HepG2 (cell line): Measurements from ENCODE around the gene CIBAR2. TPM values are rescaled to one million over a fixed set of nuclear protein-coding genes. Genes with fewer than 3 reads are reported as not detected.

Experiments
- AHDC1 ChIP-seq: sonication (generic); formaldehyde crosslinking; IDR thresholded peaks from 2 replicates; pipeline ENCODE4 v1.5.1; 2020; ENCODE audit warnings: mild to moderate bottlenecking, missing genetic modification reagents, borderline replicate concordance
- GZF1 ChIP-seq: sonication (generic); formaldehyde crosslinking; IDR thresholded peaks from 2 replicates; pipeline ENCODE4 v1.5.1; 2020; ENCODE audit warnings: mild to moderate bottlenecking, missing genetic modification reagents
- ISL2 ChIP-seq: sonication (generic); formaldehyde crosslinking; IDR thresholded peaks from 2 replicates; pipeline ENCODE4 v1.5.0; 2020; ENCODE audit warnings: missing genetic modification reagents
- MYNN ChIP-seq: sonication (generic); formaldehyde crosslinking; IDR thresholded peaks from 2 replicates; pipeline ENCODE4 v1.4.0; 2020; ENCODE audit warnings: mild to moderate bottlenecking, low read depth, missing genetic modification reagents
- NFRKB ChIP-seq: fragments of 450-650 bp; IDR thresholded peaks from 2 replicates; pipeline ENCODE4 v1.6.1; 2017
- NKX3-1 ChIP-seq: sonication (generic); formaldehyde crosslinking; IDR thresholded peaks from 2 replicates; pipeline ENCODE4 v1.5.0; 2020; ENCODE audit warnings: missing genetic modification reagents
- NPAS2 ChIP-seq: sonication (generic); formaldehyde crosslinking; IDR thresholded peaks from 2 replicates; pipeline ENCODE4 v1.8.0; 2022; ENCODE audit warnings: mild to moderate bottlenecking, missing genetic modification reagents, borderline replicate concordance
- RBM22 ChIP-seq: fragments of 200-400 bp; formaldehyde crosslinking; optimal IDR thresholded peaks from 2 replicates; pipeline ENCODE3; 2017; ENCODE audit warnings: mild to moderate bottlenecking, low read length, moderate library complexity
- SALL1 ChIP-seq: sonication (generic); formaldehyde crosslinking; IDR thresholded peaks from 2 replicates; pipeline ENCODE4 v1.8.0; 2022; ENCODE audit warnings: mild to moderate bottlenecking, missing genetic modification reagents
- SPEN ChIP-seq: sonication (generic); formaldehyde crosslinking; IDR thresholded peaks from 2 replicates; pipeline ENCODE4 v1.5.1; 2020; ENCODE audit warnings: low read depth, mild to moderate bottlenecking, missing genetic modification reagents
- TEF ChIP-seq: sonication (generic); formaldehyde crosslinking; IDR thresholded peaks from 2 replicates; pipeline ENCODE4 v1.5.0; 2020; ENCODE audit warnings: missing genetic modification reagents
- YEATS4 ChIP-seq: sonication (generic); formaldehyde crosslinking; IDR thresholded peaks from 2 replicates; pipeline ENCODE4 v1.4.0; 2020; ENCODE audit warnings: missing genetic modification reagents, borderline replicate concordance
- ZNF292 ChIP-seq: sonication (generic); formaldehyde crosslinking; IDR thresholded peaks from 2 replicates; pipeline ENCODE4 v1.8.1; 2022; ENCODE audit warnings: mild to moderate bottlenecking, low read depth, missing genetic modification reagents, borderline replicate concordance
- ZNF784 ChIP-seq: sonication (generic); formaldehyde crosslinking; IDR thresholded peaks from 2 replicates; pipeline ENCODE4 v1.5.1; 2020; ENCODE audit warnings: missing genetic modification reagents, mild to moderate bottlenecking, borderline replicate concordance
- ZSCAN31 ChIP-seq: sonication (generic); formaldehyde crosslinking; IDR thresholded peaks from 2 replicates; pipeline ENCODE4 v1.5.0; 2020; ENCODE audit warnings: low read depth, mild to moderate bottlenecking, missing genetic modification reagents
- polyA plus RNA-seq, 8 experiments: library from polyadenylated mRNA; depleted of rRNA in 3 of 8; stranded (reverse) in 7 of 8; unstranded in 1 of 8; fragments of >200 nt; fragmentation: Illumina TruSeq in 4 of 8; extraction: Trizol in 4 of 8; gene quantifications; 2 replicates each; pipeline versions ENCODE4 v1.2.1 to v1.2.3, GENCODE V29; 2011 to 2016; ENCODE audit warnings: low read depth in 4 of 8, missing spikeins in 1 of 8, mixed read lengths in 1 of 8; ENCODE audit not compliant: insufficient read depth in 1 of 8
- total RNA-seq, 5 experiments: library from RNA; depleted of rRNA; stranded (reverse); fragments of >200 nt; fragmentation: Illumina TruSeq; extraction: Trizol; gene quantifications; 2 replicates each; pipeline ENCODE4 v1.2.3, GENCODE V29; 2016; ENCODE audit warnings: low read depth in 1 of 5
- TF ChIP-seq, protein P1 (sequence below): sonication (generic); formaldehyde crosslinking; IDR thresholded peaks from 2 replicates; pipeline ENCODE4 v1.4.0; 2020; ENCODE audit warnings: mild to moderate bottlenecking, missing genetic modification reagents
- TF ChIP-seq, protein P2 (sequence below): sonication (generic); formaldehyde crosslinking; IDR thresholded peaks from 2 replicates; pipeline ENCODE4 v1.4.0; 2020; ENCODE audit warnings: missing genetic modification reagents, borderline replicate concordance

Gene CIBAR2
- total and polyA plus RNA-seq, 2 of the 13 experiments (the other 11 are each of a cell fraction or from before 2014, with no cell fraction given): not detected

DNA sequence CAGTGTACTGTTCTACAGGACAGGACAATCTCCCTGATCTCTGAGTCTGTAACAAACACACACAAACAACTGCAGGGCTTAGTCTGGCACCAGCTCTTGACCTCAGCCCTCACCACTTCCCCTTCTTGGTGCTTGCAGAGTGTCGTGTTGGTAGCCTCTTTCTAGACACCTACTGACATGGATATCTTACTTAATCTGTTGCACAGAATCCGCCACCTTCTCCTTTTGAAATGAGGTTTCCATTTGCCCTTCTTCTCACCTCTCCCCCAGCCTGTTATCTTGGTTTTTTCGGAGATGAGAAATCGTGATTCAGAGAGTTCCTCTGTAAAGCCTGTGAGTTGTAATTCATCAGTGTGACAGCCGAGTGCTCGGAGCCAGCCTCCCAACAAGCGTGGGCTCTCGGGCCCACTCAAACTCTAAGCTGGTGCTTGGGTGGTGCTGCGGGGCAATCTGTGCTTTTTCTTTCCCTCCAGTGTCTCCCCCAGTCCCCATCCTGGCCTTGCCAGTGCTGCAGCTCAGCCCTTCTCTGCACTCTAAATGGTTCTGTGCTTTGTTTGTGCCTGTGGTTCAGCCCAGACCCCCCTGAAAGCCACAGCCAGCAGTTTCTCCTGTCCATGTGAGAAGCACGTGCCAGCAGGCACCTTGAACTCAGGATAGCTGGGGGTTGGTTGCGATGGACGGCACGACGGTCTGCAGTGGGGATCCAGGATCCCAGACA lies 56.6 kb downstream of the CIBAR2 start (continued):
- TF ChIP-seq AHDC1 (CRISPR knock-in tag) (no peak), ZNF784 (CRISPR knock-in tag) (no peak), NFRKB (no peak), ZSCAN31 (peak; percentile 55; the same call in 1 of the 2 replicates), NKX3-1 (peak; percentile 62; the same call in 1 of the 2 replicates), SALL1 (peak; percentile 93), GZF1 (CRISPR knock-in tag) (0 out of 2 replicates have a peak, but pooled peaks have one; percentile 69), SPEN (CRISPR knock-in tag) (peak; percentile 72), TEF (no peak; the same call in 1 of the 2 replicates), ZNF292 (peak; percentile 35; the same call in 1 of the 2 replicates), YEATS4 (peak; percentile 57; the same call in 1 of the 2 replicates), ISL2 (CRISPR knock-in tag) (no peak), RBM22 (no peak), NPAS2 (CRISPR knock-in tag) (no peak), MYNN (CRISPR knock-in tag) (no peak)
- TF ChIP-seq, protein P1, sequence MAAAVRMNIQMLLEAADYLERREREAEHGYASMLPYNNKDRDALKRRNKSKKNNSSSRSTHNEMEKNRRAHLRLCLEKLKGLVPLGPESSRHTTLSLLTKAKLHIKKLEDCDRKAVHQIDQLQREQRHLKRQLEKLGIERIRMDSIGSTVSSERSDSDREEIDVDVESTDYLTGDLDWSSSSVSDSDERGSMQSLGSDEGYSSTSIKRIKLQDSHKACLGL (CRISPR knock-in tag): no peak
- TF ChIP-seq, protein P2, sequence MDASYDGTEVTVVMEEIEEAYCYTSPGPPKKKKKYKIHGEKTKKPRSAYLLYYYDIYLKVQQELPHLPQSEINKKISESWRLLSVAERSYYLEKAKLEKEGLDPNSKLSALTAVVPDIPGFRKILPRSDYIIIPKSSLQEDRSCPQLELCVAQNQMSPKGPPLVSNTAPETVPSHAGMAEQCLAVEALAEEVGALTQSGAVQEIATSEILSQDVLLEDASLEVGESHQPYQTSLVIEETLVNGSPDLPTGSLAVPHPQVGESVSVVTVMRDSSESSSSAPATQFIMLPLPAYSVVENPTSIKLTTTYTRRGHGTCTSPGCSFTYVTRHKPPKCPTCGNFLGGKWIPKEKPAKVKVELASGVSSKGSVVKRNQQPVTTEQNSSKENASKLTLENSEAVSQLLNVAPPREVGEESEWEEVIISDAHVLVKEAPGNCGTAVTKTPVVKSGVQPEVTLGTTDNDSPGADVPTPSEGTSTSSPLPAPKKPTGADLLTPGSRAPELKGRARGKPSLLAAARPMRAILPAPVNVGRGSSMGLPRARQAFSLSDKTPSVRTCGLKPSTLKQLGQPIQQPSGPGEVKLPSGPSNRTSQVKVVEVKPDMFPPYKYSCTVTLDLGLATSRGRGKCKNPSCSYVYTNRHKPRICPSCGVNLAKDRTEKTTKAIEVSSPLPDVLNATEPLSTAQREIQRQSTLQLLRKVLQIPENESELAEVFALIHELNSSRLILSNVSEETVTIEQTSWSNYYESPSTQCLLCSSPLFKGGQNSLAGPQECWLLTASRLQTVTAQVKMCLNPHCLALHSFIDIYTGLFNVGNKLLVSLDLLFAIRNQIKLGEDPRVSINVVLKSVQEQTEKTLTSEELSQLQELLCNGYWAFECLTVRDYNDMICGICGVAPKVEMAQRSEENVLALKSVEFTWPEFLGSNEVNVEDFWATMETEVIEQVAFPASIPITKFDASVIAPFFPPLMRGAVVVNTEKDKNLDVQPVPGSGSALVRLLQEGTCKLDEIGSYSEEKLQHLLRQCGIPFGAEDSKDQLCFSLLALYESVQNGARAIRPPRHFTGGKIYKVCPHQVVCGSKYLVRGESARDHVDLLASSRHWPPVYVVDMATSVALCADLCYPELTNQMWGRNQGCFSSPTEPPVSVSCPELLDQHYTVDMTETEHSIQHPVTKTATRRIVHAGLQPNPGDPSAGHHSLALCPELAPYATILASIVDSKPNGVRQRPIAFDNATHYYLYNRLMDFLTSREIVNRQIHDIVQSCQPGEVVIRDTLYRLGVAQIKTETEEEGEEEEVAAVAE (CRISPR knock-in tag): no peak
